Measurements from ENCODE around the gene TLR3. TPM values are rescaled to one million over a fixed set of nuclear protein-coding genes. Genes with fewer than 3 reads are reported as not detected.

Gene TLR3
- 1 to 10 TPM; 1.2 to 1.8 TPM for total RNA-seq

DNA sequence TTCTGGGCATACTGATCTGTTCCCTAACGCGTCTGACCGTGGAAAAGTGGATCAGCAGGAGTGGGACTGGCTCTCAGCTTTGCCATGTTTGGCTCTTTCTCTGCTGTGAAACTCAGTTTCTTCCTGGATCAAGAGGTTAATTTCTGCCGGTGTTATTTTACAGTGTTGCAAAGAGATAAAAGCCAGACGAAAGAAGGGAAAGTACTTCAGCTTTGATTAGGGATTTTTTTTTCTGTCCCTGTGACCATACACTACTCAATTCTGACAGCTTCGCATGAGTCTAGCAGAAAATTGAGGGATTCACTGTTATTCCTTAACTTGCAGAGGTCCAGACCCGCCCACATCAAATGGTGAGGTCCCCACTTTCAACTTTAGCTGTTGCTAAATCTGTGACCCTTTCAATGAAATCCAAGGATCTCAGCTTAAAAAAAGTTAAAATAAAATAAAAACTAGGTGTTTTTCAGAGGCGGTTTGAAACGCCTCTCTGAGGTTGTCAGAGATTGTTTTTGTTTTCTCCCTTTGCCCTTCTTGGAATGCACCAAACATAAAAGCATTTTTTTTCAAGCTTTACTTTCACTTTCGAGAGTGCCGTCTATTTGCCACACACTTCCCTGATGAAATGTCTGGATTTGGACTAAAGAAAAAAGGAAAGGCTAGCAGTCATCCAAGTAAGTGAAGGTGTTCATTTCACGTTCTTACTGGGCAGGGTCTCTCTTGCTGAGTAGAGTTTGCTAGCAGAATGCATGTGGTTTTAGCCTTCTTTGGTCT lies at the start of gene TLR3:
Gene TLR3 (plus strand): TSS at position 576 of the 768 bp plus-strand sequence. CDS start 7,464 bp downstream, outside the sequence.
- peak within 1 kb of the TSS; percentile 5 to 22 for H3K27ac Mint-ChIP-seq
- no peaks in the 10 kb centered on the region for H3K27me3 Mint-ChIP-seq
- DNase-seq (ENCODE audit: low spot score) (no peak), ATAC-seq (peak in 1 of 2 donors; percentile 55)
- H3K4me3 Mint-ChIP-seq: peak within 1 kb of the TSS; percentile 84
- H3K4me1 Mint-ChIP-seq (ENCODE audit: low read depth in 2 of 2): peaks cover 21 to 29% of the 10 kb centered on the region in 2 donors
- H3K36me3 Mint-ChIP-seq: no peaks in the 10 kb centered on the region
- no peaks in the 10 kb centered on the region for H3K9me3 Mint-ChIP-seq

DNA sequence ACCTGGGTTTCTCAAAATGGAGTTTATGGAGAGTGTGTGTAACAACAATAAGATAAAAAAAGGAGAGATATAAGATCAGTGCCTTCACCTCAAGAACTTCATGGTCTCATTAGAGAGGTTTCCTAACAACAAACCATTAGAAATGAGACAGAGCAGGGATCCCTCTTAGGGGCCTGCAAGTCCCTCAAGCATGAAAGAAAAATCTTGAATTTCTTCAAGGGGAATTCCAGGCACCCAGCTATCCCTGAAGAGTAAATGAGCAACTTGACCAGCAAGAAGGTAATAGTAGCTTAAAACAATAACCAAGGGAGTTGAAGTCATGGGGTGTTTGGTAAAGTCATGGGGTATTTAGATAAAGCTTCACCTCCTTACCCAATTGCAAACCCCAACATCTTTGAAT lies 49.7 kb upstream of the TLR3 start:
- H3K4me3 Mint-ChIP-seq: no peak overlapping the region
- H3K27me3 Mint-ChIP-seq: peaks cover 16 to 29% of the 10 kb centered on the region in 2 donors
- H3K36me3 Mint-ChIP-seq: no peaks in the 10 kb centered on the region
- no peak overlapping the region for H3K27ac Mint-ChIP-seq
- H3K4me1 Mint-ChIP-seq (ENCODE audit: low read depth in 2 of 2): no peaks in the 10 kb centered on the region
- H3K9me3 Mint-ChIP-seq: no peaks in the 10 kb centered on the region
- ATAC-seq: no peak
- no peak for DNase-seq (ENCODE audit: low spot score)

DNA sequence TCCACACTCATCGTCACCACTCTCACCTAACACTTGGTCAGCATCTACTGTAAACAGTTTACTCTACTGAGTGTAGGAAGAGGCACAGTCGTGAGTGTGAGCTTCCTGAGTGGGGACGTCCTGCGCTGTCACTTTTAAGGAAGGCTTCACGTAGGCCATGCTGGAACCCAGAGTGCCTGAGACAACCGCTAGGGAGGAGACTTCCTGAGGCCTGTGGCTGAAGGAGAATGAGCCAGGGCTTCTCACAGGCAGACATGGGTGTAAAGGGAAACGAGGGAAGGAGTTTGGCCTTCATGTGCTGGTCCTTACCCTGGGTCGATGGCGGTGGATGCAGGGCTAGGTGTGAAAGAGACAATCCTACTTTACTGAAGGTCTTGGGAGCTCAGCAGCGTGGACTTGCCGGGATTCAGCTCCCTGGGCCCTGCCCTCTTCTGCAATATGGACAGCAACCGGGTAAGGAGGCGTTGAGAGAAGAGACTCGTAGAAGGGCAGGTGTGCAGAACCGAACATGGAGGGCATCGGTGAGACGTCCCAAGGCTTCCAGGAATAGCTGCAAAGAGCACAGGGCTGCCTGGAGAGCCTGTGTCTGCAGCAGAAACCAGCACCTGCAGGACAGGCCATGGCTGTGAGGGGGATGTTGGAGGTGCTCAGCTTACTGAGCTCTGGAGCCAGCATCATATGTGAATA lies 48.7 kb upstream of the TLR3 start:
- DNase-seq (ENCODE audit: low spot score) (no peak), ATAC-seq (no peak)
- H3K27me3 Mint-ChIP-seq: peaks cover 17 to 28% of the 10 kb centered on the region in 2 donors
- H3K9me3 Mint-ChIP-seq: no peaks in the 10 kb centered on the region
- no peaks in the 10 kb centered on the region for H3K36me3 Mint-ChIP-seq
- H3K27ac Mint-ChIP-seq: no peak overlapping the region
- no peak overlapping the region for H3K4me3 Mint-ChIP-seq
- no peaks in the 10 kb centered on the region for H3K4me1 Mint-ChIP-seq (ENCODE audit: low read depth in 2 of 2)

DNA sequence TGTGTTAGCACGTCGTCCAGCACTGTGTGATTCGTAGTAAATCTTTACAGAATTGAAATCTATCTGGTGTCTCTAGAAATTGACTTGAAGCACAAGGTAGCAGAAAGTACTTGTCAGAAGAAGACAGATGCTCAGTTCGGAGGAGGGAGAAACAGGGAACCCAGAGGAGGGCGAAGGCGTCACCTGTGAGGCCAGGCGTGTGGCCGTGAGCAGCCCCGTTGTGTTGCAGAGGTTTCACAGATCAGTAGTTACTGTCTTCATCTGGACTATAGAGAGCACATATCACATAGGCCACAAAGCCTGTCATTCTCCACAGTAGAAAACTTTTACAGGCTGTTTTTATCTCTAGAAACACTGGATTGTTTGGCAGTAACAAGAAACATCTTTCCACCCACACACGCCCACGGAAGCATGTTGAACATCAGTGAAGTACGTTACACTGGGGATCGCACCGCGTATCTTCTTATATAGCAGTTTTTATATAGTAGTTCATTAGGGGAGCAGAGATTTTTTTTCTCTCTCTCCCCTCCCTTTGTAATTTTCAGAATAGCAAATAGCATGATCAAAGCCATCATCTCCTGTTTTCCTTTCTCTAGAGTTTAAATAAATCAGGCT lies 48.1 kb upstream of the TLR3 start:
- Mint-ChIP-seq H3K4me3 (no peak overlapping the region), H3K9me3 (no peaks in the 10 kb centered on the region), H3K27me3 (peaks cover 14 to 25% of the 10 kb centered on the region in 2 donors), H3K36me3 (no peaks in the 10 kb centered on the region), H3K4me1 (ENCODE audit: low read depth in 2 of 2) (no peaks in the 10 kb centered on the region), H3K27ac (no peak overlapping the region)
- ATAC-seq (no peak), DNase-seq (ENCODE audit: low spot score) (no peak)

DNA sequence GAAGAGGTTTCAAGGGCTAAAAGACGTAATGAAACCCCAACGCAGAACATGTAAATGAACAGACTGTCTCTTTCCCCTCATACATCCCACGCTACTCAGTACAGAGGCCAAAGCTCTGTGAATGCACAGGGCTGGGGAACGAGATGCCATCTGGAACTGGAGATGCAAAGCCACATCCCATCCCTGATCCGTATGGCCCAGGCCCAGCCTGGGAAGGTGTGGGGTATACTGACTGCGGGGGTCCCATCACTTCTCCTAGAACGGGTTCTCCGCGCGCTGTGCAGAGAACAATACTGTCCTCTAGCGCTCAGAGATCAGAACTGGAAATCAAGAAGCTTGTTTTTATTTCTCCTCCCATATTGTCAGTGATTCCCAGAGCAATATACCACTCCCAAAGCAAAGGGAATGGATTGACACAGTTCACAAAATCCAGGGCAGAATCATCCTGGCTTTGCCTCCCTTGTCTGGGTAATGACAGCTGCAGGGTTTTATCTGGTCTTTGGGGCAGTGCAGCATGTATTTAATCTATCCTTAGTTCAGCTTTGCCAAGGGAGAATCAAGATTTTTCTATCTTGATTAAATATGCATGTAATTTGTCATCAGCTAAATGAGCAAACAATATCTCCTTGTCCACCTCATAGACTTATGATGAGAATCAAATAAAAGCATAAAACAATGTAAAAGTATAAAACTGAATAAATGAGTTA lies 47.3 kb upstream of the TLR3 start:
- H3K4me3 Mint-ChIP-seq: no peak overlapping the region
- H3K4me1 Mint-ChIP-seq (ENCODE audit: low read depth in 2 of 2): no peaks in the 10 kb centered on the region
- peaks cover 14 to 26% of the 10 kb centered on the region in 2 donors for H3K27me3 Mint-ChIP-seq
- H3K27ac Mint-ChIP-seq: no peak overlapping the region
- ATAC-seq: no peak
- no peaks in the 10 kb centered on the region for H3K9me3 Mint-ChIP-seq
- no peak for DNase-seq (ENCODE audit: low spot score)
- no peaks in the 10 kb centered on the region for H3K36me3 Mint-ChIP-seq

DNA sequence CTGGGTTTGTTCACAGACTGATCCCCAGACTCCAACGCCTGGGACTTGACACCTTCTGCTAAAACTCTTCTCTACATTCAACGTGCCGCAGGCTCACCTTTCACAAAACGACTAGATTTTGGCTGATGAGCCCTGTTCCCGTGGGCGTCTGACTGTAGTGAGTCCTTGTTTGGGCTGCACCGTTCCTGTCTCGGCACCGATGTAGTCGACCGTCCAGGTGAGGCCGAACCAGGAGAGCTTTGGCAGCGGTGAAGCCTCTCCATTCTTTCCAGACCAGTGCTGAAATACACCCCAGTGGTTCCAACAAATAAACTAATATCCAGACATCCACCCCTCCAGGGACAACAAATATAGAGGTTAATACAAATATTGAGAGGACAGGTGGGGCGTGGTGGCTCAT lies 45.0 kb upstream of the TLR3 start:
- Mint-ChIP-seq H3K27me3 (peaks cover 15 to 28% of the 10 kb centered on the region in 2 donors), H3K36me3 (no peaks in the 10 kb centered on the region), H3K9me3 (no peaks in the 10 kb centered on the region), H3K4me1 (ENCODE audit: low read depth in 2 of 2) (no peaks in the 10 kb centered on the region), H3K4me3 (no peak overlapping the region), H3K27ac (no peak overlapping the region)
- DNase-seq (ENCODE audit: low spot score) (no peak), ATAC-seq (no peak)

DNA sequence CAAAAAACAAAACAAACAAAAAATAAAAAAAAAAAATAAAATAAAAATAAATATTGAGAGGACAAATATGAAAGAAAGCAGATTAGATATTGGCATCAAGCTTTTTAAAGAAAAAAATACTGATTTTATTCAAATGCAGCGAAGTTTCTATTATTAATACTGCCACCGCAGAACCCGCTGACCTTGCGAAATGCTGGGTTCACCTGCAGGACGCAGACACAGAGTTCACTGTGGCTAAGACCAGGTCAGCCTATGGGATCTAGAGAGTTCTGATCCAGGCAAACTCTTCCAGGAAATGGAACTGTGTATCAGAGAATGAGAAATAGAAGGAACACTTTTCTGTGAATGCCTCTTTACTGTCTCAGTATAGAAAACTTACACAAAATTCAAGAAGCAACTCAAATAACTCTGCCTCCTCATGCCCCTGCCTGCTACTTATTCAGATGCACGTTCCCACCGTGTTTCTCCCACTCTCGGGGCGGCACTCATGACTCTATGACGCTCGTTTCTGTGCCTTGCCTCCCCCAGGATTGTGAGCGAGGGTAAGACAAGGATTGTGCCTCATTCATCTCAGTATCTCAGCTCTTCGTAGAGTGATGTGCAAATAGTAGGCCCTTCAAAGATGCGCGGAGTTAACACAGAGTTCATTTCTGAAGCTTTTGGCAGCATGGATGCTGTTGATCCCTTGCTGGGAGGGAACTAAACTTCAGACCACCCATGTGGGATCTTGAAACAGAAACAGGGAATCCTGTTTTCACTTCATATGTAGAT lies 44.1 kb upstream of the TLR3 start:
- H3K4me3 Mint-ChIP-seq: no peak overlapping the region
- H3K27me3 Mint-ChIP-seq: peaks cover 17 to 31% of the 10 kb centered on the region in 2 donors
- H3K9me3 Mint-ChIP-seq: no peaks in the 10 kb centered on the region
- ATAC-seq (no peak), DNase-seq (ENCODE audit: low spot score) (no peak)
- no peak overlapping the region for H3K27ac Mint-ChIP-seq
- H3K4me1 Mint-ChIP-seq (ENCODE audit: low read depth in 2 of 2): no peaks in the 10 kb centered on the region
- H3K36me3 Mint-ChIP-seq: no peaks in the 10 kb centered on the region

DNA sequence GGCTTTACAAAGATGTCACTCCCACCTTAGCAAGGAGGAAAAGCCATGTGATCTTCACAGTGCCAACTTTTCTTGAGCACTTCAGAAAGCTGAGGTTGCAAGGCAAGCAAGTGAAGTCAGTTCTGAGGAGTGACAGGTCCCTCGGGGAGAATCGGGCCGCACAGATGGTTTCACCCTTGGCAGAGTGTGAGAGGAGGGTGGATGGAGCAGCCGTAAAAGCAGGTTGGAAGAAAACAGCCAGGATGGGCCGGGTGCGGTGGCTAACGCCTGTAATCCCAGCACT lies 43.6 kb upstream of the TLR3 start:
- no peaks in the 10 kb centered on the region for H3K36me3 Mint-ChIP-seq
- no peak overlapping the region for H3K4me3 Mint-ChIP-seq
- no peak for DNase-seq (ENCODE audit: low spot score)
- no peaks in the 10 kb centered on the region for H3K9me3 Mint-ChIP-seq
- H3K27ac Mint-ChIP-seq: no peak overlapping the region
- ATAC-seq: no peak
- H3K4me1 Mint-ChIP-seq (ENCODE audit: low read depth in 2 of 2): no peaks in the 10 kb centered on the region
- peaks cover 13 to 27% of the 10 kb centered on the region in 2 donors for H3K27me3 Mint-ChIP-seq

DNA sequence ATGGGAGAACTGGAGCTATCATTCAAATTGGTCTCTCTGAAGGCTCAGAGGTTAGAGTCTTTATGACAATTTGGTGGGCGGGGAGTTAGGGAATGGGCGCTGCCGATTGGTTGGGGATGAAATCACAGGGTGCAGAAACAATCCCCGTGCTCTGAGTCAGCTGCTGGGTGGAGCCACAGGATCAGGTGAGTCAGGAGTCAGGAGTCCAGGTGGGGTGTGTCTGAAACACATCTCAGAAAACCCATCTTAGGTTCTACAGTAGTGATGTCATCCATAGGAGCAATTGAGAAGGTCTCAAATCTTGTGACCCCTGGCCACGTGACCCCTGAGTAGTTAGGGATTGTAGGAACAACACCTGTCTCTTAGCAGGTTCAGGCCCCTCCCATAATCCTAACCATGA lies 41.6 kb upstream of the TLR3 start:
- Mint-ChIP-seq H3K4me1 (ENCODE audit: low read depth in 2 of 2) (no peaks in the 10 kb centered on the region), H3K27ac (no peak overlapping the region), H3K9me3 (no peaks in the 10 kb centered on the region), H3K27me3 (peaks cover 20 to 32% of the 10 kb centered on the region in 2 donors), H3K36me3 (no peaks in the 10 kb centered on the region), H3K4me3 (no peak overlapping the region)
- DNase-seq (ENCODE audit: low spot score) (no peak), ATAC-seq (no peak)

DNA sequence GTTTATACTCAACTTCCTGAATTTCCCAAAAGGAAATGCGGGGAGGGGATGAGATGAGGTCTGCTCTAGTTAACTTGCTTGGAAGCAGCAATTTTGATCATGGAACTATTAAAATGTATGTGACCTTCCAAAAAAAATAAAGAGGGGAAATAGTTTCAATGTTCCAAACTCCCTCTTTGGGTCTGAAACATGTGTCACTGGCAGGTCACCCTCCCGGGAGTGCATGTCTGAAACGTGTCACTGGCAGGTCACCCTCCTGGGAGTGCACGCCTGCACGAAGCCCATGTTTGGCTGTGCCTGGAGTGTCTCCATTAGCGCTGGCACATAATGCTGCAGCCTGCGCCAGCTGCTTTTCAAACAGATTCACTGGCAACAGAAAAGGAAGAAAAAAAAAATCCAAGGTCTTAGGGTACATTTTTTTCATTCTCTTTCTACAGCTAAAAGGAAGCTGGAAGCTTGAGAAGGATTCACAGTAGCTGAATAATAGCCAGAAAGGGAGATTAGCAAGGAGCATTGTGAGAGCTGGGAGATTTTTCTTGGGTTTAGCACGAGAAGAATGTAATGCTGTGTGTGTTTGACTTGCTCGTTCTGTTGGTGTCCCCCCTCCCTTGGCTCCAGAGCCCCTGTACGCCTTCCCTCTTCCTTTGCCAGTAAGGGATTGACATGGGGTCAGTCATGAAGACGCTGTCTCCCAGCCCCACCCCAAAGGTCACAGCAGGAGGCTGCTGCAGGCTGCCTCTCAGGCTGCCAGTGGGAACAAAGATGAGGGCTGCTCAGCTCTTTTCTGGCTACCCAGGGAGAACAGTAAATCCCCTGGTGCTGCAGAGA lies 39.2 kb upstream of the TLR3 start:
- ATAC-seq (no peak), DNase-seq (ENCODE audit: low spot score) (no peak)
- Mint-ChIP-seq H3K9me3 (no peaks in the 10 kb centered on the region), H3K27me3 (peaks cover 21 to 34% of the 10 kb centered on the region in 2 donors), H3K27ac (no peak overlapping the region), H3K4me3 (no peak overlapping the region), H3K4me1 (ENCODE audit: low read depth in 2 of 2) (no peaks in the 10 kb centered on the region), H3K36me3 (no peaks in the 10 kb centered on the region)

DNA sequence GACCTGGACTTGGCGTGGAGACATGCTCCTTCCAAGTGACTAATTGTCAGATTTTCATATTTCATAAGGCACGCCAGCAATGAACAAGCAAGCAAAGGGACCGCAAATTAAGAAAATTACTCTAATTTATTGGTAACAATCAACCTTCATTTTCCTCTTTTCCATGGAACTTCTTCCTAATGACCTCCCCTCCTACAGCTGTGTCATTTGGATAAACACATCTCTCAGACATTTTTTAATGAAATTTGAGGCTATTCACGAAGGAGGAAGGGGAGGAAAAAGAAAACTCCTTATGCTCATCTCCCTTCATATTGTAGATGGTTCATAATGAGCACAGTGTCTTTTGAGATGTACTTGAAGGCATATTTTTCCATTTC lies 38.6 kb upstream of the TLR3 start:
- ATAC-seq (no peak), DNase-seq (ENCODE audit: low spot score) (no peak)
- Mint-ChIP-seq H3K9me3 (peaks cover 2% of the 10 kb centered on the region), H3K27me3 (peaks cover 18 to 34% of the 10 kb centered on the region in 2 donors), H3K27ac (no peak overlapping the region), H3K4me1 (ENCODE audit: low read depth in 2 of 2) (no peaks in the 10 kb centered on the region), H3K4me3 (no peak overlapping the region), H3K36me3 (no peaks in the 10 kb centered on the region)

DNA sequence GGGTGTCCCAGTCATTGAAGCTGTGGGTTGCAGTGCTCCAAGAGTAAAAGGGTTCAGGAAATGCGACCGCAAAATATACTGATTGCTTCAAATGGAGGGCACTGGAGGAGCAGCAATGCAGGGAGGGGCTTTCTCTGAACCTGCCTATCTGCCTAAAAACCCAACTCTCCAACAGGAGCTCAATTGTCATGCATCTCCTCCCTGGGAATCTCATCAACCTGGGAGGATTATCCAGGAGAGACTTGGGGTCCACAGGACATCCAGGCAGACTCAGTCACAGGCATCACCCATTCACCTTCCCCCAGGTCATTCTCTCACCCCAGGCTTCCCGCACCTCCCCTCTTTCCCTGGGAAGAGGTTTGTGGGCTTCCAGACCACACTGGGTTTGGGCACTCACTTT lies 38.2 kb upstream of the TLR3 start:
- no peak overlapping the region for H3K27ac Mint-ChIP-seq
- ATAC-seq (no peak), DNase-seq (ENCODE audit: low spot score) (no peak)
- no peaks in the 10 kb centered on the region for H3K36me3 Mint-ChIP-seq
- no peaks in the 10 kb centered on the region for H3K4me1 Mint-ChIP-seq (ENCODE audit: low read depth in 2 of 2)
- H3K4me3 Mint-ChIP-seq: no peak overlapping the region
- H3K9me3 Mint-ChIP-seq: peaks cover 2% of the 10 kb centered on the region
- H3K27me3 Mint-ChIP-seq: peaks cover 18 to 34% of the 10 kb centered on the region in 2 donors

DNA sequence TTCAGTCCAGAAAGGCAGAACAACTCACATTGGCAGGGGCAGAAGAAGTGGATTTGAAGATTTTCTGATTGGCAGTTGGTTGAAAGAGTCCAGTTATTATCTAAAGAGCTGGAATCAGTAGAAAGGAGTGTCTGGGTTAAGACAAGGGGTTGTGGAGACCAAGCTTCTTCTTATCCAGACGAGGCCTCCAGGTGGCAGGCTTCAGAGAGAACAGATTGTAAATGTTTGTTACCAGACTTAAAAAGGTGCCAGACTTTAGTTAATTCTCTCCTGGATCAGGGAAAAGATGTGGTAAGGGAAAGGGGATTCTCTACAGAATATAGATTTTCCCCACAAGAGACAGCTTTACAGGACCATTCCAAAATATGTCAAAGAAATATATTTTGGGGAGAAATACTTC lies 36.7 kb upstream of the TLR3 start:
- no peaks in the 10 kb centered on the region for H3K4me1 Mint-ChIP-seq (ENCODE audit: low read depth in 2 of 2)
- no peak overlapping the region for H3K27ac Mint-ChIP-seq
- H3K36me3 Mint-ChIP-seq: no peaks in the 10 kb centered on the region
- peaks cover 2% of the 10 kb centered on the region for H3K9me3 Mint-ChIP-seq
- ATAC-seq (no peak), DNase-seq (ENCODE audit: low spot score) (no peak)
- H3K27me3 Mint-ChIP-seq: peaks cover 25 to 38% of the 10 kb centered on the region in 2 donors
- H3K4me3 Mint-ChIP-seq: no peak overlapping the region
